ENCODE results near the gene MYO1B. TPM values are rescaled to one million over a fixed set of nuclear protein-coding genes. Genes with fewer than 3 reads are reported as not detected.

Gene MYO1B
- total and polyA plus RNA-seq, 10 of the 15 experiments (the other 5 are each of a cell fraction or from before 2014, with no cell fraction given), result 0.10 to 4.2 (median 1.6) TPM

DNA sequence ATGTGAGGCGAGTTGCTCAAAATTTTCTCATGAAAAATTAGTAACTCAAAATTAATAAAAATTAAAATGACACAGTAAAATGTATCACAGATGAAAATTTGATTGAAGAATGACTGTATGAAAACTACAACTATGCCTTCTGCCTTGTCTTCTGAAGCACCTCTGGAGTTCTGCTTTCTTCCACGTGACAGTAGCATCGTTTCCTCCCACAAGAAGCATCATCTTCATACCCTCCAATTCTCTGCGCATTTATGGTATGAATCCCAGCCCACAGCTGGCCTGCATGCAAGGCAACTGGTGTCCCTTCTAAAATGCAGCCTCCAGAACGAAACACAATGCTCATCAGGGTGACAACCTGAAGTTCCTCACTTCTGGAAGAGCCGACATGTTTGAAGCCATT, 189.9 kb downstream of the MYO1B start (continued):
- TF ChIP-seq, protein P1, sequence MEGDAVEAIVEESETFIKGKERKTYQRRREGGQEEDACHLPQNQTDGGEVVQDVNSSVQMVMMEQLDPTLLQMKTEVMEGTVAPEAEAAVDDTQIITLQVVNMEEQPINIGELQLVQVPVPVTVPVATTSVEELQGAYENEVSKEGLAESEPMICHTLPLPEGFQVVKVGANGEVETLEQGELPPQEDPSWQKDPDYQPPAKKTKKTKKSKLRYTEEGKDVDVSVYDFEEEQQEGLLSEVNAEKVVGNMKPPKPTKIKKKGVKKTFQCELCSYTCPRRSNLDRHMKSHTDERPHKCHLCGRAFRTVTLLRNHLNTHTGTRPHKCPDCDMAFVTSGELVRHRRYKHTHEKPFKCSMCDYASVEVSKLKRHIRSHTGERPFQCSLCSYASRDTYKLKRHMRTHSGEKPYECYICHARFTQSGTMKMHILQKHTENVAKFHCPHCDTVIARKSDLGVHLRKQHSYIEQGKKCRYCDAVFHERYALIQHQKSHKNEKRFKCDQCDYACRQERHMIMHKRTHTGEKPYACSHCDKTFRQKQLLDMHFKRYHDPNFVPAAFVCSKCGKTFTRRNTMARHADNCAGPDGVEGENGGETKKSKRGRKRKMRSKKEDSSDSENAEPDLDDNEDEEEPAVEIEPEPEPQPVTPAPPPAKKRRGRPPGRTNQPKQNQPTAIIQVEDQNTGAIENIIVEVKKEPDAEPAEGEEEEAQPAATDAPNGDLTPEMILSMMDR (IDR thresholded peaks at IDR 0.05 in 2 of 3, conservative IDR thresholded peaks at IDR 0.05 in 1 of 3; ENCODE audit: control insufficient read depth in 2 of 3, extremely low read depth in 1 of 3, insufficient read depth in 1 of 3, low read depth in 3 of 3, low read length in 3 of 3), result no peak
- TF ChIP-seq EED (IDR thresholded peaks at IDR 0.05; ENCODE audit: low read depth) (no peak), ATF7 (IDR thresholded peaks at IDR 0.05; ENCODE audit: low read depth) (no peak), SKIL (IDR thresholded peaks at IDR 0.05; ENCODE audit: low read depth, poor library complexity, severe bottlenecking) (no peak), BRCA1 (IDR thresholded peaks at IDR 0.05; ENCODE audit: low read depth, low read length) (no peak), ZNF622 (IDR thresholded peaks at IDR 0.05) (no peak), RB1 (IDR thresholded peaks at IDR 0.05; ENCODE audit: borderline replicate concordance) (no peak), ZBED1 (IDR thresholded peaks at IDR 0.05; ENCODE audit: borderline replicate concordance) (no peak)
- TF ChIP-seq, protein P2, sequence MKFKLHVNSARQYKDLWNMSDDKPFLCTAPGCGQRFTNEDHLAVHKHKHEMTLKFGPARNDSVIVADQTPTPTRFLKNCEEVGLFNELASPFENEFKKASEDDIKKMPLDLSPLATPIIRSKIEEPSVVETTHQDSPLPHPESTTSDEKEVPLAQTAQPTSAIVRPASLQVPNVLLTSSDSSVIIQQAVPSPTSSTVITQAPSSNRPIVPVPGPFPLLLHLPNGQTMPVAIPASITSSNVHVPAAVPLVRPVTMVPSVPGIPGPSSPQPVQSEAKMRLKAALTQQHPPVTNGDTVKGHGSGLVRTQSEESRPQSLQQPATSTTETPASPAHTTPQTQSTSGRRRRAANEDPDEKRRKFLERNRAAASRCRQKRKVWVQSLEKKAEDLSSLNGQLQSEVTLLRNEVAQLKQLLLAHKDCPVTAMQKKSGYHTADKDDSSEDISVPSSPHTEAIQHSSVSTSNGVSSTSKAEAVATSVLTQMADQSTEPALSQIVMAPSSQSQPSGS (IDR thresholded peaks at IDR 0.05; ENCODE audit: low read length), result no peak

All from GM12878 (cell line).